ENCODE results near the gene DPYSL5.

Gene DPYSL5

DNA sequence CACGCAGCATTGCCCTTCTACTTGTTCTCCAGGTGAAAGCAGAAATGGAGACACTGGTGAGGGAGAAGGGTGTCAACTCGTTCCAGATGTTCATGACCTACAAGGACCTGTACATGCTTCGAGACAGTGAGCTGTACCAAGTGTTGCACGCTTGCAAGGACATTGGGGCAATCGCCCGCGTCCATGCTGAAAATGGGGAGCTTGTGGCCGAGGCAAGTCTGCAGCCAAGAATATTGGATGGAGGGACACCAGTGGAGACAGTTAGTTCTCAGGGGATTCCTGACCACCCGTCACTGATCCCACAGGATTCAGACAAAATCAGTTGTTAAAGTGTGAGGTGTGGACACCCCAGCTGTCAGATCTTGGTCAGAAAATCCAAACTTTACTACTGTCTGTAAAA, 79.3 kb downstream of the DPYSL5 start:
- no peak for DNase-seq (ENCODE audit: low read depth, low spot score)

DNA sequence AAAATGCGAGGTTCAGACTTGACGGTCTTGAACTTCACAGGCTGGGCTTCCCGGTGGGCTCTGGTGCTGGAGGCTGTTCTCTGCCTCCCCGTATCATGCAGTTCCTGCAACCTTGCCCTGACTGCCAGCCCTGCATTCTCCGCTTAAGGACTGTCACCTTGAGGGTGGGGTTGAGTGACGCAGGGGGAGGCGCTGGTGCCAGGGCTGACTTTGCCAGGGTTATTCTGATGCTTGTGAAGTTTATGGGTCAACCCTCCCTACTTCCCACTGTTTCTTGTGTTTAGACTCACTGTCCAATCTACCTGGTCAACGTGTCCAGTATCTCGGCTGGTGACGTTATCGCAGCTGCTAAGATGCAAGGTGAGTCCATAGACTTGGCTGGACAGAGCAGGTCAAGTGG, 85.0 kb downstream of the DPYSL5 start:
- DNase-seq (ENCODE audit: low read depth, low spot score) = no peak

DNA sequence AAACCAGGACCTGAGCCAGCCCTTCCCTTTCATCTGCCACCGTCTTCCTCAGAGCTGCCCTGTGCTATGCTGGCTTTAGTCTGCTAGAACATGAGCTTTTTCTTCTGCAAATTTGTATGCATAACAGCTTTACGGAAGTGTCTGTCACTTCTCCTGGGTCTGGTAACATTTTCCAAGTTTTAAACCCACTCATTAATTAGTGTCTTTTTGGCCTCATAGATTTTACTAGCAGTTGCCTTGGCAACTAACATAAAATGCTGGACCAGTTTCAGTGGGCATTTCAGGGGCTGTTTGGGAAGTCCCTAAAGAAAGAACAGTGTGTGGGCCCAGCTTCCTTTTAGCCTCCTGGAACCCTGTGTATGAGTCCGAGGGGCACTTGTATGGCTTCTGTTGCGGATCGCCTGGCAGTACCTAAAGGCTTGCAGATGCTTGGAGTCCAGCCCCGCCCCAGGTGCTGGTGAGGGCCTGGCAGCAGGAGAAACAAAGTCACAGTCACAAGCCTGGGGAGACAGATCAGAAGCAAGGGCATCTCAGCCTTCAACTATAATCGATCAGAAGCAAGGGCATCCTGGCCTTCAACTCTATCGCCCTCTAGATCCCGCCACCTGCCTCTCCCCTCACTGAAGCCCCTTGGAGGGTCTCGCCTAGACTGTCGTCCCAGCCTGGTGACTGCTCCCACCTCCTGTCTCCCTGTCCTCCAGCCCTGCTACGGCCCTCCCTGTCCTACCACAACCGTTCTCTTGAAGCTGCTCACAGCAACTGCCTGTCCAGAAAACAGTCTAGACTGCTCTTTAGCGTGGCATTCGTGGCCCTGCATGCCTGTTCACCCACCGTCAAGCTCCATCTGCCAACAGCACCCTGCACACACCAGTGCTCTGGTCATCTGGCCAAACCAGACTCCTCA, 85.8 kb downstream of the DPYSL5 start:
- no peak for DNase-seq (ENCODE audit: low read depth, low spot score)

DNA sequence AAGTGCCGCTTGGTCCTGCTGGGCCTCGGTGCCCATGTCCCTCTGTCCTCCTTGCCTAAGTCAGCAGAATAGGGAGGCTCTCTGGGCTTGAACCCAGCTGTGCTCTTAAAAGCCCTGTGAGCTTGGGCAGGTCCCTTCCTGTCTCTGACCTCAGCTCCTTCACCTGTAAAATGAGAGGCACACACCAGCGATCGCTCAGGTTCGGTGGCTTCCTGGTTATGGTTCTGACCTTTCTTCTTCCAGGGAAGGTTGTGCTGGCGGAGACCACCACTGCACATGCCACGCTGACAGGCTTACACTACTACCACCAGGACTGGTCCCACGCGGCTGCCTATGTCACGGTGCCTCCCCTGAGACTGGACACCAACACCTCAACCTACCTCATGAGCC, 86.4 kb downstream of the DPYSL5 start:
- no peak for DNase-seq (ENCODE audit: low read depth, low spot score)

DNA sequence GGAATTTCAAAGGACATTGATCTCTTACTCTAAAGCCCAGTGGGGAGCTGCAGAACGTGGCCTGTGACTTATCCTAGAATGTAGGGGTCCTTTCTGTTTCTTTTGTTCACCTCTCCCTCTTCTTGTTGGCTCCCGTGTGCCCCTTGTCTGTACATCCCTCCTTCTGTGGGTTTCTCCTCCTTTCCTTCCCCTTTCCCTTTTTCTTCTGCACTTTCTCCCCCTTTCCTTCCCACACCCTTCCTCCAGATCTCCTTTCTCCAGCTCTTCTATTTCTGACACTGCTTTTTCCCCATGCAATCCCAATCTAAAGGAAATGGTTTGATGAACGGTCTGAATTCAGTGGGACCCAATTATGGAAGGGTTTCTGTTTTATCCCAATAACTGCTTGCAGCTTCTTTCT, 87.1 kb downstream of the DPYSL5 start:
- DNase-seq (ENCODE audit: low read depth, low spot score) = no peak

DNA sequence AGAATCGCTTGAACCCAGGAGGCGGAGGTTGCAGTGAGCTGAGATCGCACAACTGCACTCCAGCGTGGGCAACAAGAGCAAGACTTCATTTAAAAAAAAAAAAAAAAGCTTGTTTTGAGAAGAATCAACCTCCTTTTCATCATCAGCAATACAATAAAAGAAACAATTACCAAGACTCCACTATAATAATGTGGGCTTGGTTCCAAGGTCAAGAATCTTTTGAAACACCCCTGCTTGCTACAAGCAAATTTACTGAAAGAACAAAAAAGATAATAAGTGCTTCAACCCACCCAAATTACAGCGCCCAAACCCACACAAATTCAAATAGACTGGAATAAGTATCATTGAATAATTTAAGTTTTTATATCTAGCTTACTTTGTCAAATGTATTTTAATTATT, 88.9 kb downstream of the DPYSL5 start:
- no peak for DNase-seq (ENCODE audit: low read depth, low spot score)

DNA sequence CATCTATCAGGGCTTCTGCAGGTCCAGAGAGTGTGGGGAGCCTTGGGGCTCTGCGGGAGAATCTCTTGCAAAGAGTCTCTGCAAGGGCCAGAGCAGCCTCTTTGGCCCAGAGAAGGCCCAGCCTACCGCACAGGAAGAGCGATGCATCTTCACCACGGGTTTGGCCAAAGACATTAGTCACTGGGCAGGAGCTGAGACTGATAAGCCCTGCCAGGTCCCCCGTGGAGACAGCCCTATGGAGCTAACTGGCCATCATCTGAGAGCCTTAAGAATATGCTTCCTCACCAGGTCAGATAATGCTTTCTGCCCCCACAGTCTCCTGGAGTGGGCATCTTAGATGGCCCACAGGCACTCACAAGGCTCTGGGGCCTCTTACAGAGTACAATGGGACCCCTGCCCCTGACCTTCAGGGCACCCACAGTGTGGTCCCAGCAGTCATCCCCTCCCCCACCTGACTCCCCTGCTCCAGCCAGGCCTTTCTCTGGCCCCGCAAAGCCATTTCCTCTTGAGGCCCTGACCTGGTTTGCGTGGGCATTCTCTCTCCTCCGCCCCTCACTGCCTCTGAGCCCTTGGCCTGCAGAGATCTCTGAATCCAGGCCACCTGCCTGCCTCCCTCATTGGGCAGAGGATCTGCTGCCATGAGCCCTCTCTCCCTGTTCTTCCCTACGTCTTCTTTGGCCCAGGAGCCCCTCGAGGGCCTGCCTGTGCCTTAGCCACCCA, 90.6 kb downstream of the DPYSL5 start:
- no peak for DNase-seq (ENCODE audit: low read depth, low spot score)

DNA sequence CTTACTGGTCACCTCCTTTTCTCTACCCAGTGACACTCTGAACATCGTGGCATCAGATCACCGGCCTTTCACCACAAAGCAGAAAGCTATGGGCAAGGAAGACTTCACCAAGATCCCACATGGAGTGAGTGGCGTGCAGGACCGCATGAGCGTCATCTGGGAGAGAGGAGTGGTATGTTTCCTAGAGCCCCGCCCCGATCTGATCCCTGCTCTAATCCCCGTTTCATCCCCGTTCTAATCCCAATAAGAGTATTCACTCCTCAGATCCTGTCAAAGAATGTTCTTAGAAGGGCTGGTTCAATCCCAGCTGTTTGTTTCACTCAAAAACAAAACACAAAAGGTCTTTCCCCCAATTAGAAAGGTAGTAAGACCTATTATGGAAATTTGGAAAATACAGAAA, 92.1 kb downstream of the DPYSL5 start:
- DNase-seq (ENCODE audit: low read depth, low spot score) = no peak

DNA sequence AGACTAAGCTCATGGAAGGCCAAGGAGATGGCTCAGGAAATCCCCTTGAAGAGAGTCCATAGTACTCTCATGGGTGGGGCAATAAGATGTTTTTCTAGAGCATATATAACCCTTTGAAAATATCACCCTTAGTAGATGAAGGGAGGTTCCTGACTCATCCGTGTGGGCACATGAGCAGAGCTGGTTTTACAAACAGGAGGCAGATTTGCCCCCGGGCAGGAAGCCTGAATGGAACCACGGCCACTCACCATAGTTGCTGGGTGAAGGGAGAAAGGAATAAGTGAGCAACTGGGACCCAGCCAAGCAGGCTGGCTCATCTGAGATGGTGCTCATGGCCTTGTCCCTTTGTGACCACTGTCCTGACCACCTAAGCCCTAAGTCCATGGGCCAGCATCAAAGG, 93.6 kb downstream of the DPYSL5 start:
- DNase-seq (ENCODE audit: low read depth, low spot score) = no peak

DNA sequence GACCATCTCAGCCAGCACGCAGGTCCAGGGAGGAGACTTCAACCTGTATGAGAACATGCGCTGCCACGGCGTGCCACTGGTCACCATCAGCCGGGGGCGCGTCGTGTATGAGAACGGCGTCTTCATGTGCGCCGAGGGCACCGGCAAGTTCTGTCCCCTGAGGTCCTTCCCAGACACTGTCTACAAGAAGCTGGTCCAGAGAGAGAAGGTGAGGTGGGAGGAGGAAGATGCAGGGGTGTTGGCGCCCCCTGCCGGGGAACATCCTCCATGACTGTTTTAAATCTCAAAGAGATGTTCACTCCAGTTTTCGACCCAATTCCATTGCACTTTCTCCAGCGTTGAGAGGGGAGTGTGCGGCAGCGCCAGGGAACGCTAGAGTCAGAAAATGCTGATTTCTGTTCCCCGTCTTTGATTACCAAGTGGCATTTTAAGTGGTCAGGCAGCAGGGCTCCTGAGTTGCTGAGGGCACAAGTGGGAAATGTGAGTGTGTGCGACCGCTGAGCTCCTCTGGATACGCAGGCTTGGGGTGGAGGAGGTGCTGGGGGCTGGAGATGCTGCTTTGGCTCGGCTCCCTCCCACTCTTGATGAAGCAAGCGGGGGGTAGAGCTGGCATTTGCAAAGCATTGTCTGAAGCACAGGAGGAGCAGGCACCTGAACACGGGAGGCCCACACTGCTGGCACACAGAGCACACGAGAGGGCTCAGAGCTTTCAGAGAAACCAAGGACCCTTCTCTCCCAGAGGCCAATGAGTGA, 94.8 kb downstream of the DPYSL5 start:
- DNase-seq (ENCODE audit: low read depth, low spot score) = peak; percentile 67

DNA sequence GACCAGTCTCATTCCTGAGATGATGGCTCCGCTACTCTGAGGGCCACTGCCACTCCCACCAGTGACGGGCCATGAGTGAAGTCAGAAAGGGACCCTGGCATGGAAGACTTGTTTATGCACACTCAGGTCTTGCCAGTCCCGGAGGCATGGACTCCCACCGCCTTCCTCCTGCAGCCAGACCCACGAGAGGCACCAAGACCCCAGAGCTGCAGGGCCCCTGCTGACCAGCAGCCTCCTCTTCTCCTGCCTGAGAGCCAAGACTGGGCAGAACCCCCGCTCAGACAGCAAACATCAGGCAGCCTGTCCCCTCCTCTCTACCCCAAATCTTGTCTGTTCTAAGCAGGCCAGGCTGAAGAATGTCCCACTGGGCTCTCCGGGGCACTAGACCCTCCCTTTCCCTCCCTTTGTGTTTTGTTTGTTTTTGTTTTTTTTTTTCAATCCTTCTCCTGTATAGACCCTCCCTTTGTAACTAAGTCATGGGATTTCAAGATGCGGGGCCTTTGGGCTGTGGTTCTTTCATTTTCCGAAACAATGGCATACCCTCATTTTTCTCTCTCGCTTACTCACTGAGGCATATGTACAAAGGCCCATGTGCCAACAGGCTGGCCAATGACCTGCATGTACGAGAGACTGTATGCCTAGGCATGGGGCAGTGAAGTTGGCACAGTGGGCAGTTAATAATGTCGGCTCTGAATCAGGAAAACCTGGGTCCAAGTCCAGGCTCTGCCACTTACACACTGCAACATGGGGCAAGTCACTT, 98.2 kb downstream of the DPYSL5 start:
- no peak for DNase-seq (ENCODE audit: low read depth, low spot score)

DNA sequence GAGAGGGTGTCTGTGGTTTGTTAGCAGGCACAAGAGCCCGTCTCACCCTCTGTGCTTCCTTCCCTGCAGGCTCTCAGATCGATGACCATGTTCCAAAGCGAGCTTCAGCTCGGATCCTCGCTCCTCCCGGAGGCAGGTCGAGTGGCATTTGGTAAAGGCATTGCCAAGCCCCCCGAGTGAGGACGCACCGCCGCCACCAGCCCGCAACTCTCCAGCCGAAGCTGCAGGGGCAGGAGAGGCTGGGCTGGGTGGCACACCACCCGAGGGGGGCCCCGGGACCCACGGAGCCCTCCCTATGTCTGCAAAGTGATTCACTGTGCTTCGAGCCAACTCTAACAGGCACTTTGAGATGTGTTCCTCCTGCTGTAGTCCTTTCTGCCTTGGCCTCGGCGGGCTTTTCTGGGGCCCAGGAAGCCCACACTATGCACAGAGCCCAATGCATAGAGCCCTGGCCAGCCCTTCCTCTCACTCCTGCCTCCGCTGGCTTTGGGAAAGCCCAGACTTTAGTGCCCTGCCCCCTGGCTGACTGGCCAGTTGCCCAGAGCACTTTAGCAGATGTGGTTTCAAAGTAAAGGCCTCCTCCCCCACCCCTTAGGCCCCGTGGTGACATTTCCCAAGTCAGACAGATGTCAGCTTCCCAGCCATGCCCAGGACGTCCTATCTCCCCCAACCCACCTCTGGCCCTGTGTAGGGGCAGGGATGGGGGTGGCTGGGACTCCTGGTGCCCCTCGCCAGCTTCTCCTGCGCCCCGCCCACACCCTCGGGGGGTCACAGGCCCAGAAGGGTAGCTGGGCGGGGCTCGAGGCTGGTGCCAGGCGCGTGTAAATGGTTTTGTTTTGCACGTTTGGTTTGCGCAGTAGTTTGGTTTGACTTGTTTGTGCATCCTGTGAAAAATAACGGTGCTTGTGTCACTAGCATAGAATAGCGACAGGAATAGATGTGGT, 99.2 kb downstream of the DPYSL5 start:
- no peak for DNase-seq (ENCODE audit: low read depth, low spot score)

DNA sequence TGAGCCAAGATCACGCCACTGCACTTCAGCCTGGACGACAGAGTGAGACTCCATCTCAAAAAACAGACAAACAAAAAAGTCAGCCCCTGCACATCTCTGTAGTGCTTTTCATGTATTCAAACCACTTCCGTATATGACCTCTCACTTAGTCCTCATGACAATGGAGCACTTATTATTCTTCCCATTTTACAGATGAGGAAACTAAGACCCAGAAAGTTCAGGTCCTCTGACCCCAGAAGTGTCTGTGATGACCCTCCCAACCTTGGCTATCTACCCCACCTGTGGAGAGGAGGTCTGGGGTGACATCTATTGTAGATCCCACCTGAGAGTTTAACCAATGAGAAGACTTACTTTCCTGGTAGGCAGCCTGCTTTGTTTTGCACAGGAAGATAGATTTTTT, 100.9 kb downstream of the DPYSL5 start:
- no peak for DNase-seq (ENCODE audit: low read depth, low spot score)

DNA sequence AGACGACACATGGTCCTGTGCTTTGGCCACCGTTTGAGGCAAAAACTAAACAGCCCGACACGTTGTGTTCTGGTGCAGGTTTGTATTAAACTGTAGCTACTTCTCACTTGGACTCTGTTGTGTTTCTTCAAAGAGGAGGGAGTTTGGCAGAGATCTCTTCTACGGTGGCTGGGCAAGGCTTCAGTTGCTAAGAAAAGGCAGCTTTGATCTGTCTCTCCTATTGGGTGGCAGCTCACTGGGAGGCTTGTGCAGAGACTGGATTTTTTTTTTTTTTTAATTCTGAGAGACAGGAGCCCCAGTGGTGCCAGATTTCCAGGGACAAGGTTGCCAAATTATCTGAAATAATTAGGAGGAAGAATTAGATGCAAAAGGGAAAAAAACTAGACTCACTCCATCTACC, 102.3 kb downstream of the DPYSL5 start:
- DNase-seq (ENCODE audit: low read depth, low spot score) = no peak

DNA sequence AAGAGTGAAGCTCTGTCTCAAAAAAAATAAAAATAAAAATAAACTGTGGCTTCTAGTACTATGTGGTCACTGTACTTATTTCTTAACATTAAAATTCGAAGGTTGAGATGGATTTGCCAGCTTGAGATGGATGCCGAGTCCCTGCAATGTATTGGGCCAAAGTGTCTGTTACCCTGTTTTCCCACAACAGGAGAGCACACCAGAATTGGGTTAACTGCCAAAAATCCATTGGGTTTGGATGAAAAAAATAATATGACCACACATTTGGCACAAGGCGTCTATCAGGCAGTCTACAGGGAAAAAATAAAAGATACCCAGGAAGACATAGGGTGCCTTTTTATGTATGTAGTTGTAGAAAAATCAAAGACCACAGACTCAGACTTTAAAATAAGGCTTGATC, 103.3 kb downstream of the DPYSL5 start:
- no peak for DNase-seq (ENCODE audit: low read depth, low spot score)

DNA sequence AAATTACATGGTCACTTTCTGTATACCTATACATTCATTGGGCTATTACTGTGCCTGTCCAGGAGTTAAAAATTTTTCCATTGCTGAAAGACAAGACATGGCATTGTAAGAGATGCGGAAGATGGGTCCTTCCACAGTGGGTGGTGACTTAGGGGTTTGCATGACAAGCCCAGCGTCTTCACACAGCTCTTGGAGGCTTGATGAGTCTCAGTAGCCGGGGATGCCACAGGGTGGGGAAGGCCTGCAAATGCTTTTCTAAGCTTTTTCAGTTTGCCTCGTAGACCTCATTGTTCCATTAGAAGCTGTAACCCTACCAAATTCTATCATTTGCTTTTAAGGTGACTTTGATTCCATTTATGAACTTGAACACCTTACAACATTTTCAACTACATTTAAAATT, 104.4 kb downstream of the DPYSL5 start:
- no peak for DNase-seq (ENCODE audit: low read depth, low spot score)

DNA sequence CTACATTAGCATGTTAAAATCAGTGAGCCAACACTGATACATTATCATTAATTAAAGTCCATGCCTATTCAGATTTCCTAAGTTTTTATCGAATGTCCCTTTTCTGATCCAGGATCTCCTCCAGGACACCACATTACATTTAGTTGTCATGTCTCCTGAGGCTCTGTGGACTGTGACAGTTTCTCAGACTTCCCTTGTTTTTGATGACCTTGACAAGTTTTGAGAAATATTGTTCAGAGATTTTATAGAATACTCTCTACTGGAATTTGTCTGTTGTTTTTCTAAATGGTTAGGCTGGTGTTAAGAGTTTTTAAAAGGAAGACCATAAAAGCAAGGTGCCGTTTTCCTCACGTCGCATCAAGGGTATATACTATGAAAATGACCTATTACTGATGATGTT, 106.2 kb downstream of the DPYSL5 start:
- DNase-seq (ENCODE audit: low read depth, low spot score) = no peak

DNA sequence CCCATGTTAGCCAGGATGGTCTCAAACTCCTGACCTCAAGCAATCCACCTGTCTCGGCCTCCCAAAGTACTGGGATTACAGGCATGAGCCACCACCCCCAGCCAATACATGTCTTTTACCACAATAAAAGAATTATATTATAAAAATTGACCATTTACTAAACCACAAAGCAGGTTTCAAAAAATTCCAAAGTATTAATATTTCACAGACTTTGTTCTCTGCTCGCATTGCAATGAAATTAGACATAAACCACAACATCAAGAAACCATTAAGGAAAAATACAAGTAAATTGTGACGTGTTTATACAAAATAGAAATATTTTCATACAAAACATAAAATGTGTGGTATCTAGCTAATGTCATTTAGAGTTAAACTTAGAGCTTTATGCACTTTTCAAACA, 109.1 kb downstream of the DPYSL5 start:
- no peak for DNase-seq (ENCODE audit: low read depth, low spot score)

DNA sequence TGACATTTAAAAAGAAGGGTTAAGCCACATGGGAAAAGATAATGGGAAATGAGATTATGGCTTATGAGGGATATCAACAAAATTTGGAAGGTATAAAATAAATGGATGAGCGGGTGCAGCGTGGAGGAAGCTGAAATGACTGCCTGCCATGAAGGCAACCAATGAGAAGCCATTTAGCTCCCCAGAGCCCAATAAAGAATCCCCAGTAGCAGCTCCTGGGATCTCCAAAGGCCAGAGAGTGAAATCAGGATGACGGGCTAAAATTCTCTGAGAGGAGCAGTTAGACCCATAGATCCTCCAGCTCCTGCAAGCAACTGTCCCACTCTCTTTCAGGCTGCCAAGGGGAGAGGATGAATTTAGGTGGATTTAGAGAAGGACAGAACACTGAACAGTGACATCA, 109.6 kb downstream of the DPYSL5 start:
- DNase-seq (ENCODE audit: low read depth, low spot score) = no peak

DNA sequence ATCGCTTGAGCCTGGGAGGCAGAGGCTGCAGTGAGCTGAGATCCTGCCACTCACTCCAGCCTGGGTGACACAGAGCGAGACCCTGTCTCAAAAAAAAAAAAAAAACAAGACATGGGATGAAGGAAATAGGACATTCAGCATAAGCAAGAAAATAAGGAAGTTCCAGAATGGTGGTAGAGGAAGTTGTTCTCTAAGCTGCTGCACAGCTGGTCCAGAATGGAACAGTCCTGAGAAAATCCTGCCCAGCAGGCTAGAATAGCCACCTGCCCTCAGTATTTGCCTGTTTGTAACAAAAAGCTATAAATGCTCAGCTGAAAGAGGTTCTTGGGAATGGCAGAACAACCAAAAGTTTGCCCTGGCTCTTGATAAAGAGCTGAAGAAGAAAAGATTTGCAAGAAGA, 111.4 kb downstream of the DPYSL5 start:
- DNase-seq (ENCODE audit: low read depth, low spot score) = no peak

Measured in iPS DF 19.7 (cell line).